DMS153 treated with DMSO at 0.1 percent for 48 hours (cell line): ENCODE results near the gene OR52J3.
"Not testable (repeated sequence)": the region's sequence is repeated elsewhere in the genome, so short reads cannot be mapped to it uniquely, and the experiment has no call there.

Experiments
- DNase-seq: peaks from one replicate; lab custom pipeline; 2025; ENCODE audit not compliant: unreplicated experiment; lab: John Stamatoyannopoulos, UW

OR52J3 gene

DNA sequence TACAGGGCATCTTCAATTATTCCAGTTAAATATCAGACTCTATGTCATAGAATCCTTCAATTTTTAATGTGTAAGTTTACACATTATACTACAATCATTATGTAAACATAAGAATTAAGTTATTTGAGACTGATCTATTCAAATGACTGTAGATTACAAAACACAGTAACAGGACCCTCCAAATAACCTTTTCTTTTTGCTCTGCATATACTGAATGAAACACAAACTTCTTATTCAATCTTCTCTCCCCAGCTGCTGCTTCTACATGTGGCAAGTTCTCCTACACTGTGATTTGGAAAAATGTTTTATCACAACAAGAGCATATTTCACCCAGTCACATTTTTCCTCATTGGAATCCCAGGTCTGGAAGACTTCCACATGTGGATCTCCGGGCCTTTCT, at the start of gene OR52J3:
TSS of gene OR52J3 (plus strand) at position 301 of the 400 bp plus-strand sequence. CDS start at position 301, 0 bp downstream.
- no peak for DNase-seq

- peak; percentile 83 for DNase-seq
Measured at GRCh38 chr11:5004424-5005274, 41.7 kb upstream of the OR52J3 start.

GRCh38 chr11:5007561-5007960, 38.8 kb upstream of the OR52J3 start:
- DNase-seq = no peak

GRCh38 chr11:5011254-5011653, 35.1 kb upstream of the OR52J3 start:
- no peak for DNase-seq

DNA sequence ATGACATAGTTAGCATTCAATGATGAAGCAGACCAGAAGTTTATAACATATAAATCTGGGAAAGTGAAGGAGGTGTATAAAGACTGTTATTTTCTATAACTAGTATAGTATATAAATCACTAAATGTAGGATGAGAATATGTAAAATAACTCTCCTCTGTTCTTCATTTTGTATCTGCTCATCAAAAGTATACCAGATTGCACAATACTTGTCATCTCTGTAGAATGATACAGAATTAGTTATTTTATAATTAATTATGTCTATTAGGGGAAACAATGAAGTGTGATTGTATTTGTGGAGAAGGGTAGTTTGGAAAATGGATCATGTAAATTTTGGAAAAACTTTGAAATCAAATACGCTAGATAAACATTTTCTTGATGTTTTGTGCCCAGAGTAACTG, 33.3 kb upstream of the OR52J3 start:
- no peak for DNase-seq

- no peak for DNase-seq
Measured at GRCh38 chr11:5021996-5022395, 24.3 kb upstream of the OR52J3 start.

DNA sequence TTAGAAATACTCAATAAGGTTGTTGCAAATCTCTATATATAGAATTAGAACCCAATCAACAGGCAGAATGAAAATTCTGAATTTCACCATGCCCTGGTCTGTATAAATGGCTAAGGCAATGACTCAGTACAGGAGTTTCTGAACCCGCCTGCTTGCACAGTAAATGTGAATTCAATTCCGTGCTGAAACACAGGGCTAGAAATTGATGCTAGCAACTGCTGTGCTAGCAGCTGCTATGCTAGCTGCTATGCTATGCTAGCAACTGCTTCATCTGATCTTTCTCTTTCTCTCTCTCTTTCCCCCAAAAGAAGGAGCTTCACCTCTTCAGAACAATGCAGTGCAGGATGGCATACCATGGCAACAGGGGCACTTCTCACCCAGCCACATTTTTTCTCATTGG, 9.7 kb upstream of the OR52J3 start:
- DNase-seq = no peak

GRCh38 chr11:5037926-5038325, 8.4 kb upstream of the OR52J3 start:
- DNase-seq = no peak

GRCh38 chr11:5038341-5038740, 8.0 kb upstream of the OR52J3 start:
- no peak for DNase-seq

GRCh38 chr11:5040876-5041275, 5.5 kb upstream of the OR52J3 start:
- no peak for DNase-seq

- DNase-seq = no peak
Measured at GRCh38 chr11:5042091-5042490, 4.2 kb upstream of the OR52J3 start.

- no peak for DNase-seq
Measured at GRCh38 chr11:5043380-5043779, 2.9 kb upstream of the OR52J3 start.

DNA sequence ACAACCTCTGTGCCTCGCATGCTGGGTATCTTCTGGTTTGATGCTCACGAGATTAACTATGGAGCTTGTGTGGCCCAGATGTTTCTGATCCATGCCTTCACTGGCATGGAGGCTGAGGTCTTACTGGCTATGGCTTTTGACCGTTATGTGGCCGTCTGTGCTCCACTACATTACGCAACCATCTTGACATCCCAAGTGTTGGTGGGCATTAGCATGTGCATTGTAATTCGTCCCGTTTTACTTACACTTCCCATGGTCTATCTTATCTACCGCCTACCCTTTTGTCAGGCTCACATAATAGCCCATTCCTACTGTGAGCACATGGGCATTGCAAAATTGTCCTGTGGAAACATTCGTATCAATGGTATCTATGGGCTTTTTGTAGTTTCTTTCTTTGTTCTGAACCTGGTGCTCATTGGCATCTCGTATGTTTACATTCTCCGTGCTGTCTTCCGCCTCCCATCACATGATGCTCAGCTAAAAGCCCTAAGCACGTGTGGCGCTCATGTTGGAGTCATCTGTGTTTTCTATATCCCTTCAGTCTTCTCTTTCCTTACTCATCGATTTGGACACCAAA, 516 bp downstream of the OR52J3 start:
- DNase-seq = no peak

DNA sequence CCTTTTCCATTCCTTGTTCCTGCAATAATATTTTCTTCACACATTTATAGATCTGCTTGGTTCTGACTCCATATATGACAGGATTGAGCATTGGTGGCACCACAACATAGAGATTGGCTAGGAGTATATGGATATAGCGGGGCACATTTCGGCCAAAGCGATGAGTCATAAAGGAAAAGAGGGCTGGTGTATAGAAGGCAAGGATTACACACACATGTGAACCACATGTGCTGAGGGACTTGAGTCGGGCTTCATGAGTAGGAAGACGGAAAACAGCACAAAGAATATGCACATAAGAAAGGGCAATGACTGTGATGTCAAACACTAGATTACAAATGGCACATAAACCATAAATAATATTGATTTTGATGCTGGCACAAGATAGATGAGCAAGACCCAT, 12.4 kb downstream of the OR52J3 start:
- DNase-seq = not testable (repeated sequence)

GRCh38 chr11:5059391-5059790, 13.1 kb downstream of the OR52J3 start, which contains the start of gene OR52E2:
Gene OR52E2 (minus strand): TSS chr11:5059627. CDS start chr11:5059627, 0 bp downstream.
- DNase-seq = no peak

DNA sequence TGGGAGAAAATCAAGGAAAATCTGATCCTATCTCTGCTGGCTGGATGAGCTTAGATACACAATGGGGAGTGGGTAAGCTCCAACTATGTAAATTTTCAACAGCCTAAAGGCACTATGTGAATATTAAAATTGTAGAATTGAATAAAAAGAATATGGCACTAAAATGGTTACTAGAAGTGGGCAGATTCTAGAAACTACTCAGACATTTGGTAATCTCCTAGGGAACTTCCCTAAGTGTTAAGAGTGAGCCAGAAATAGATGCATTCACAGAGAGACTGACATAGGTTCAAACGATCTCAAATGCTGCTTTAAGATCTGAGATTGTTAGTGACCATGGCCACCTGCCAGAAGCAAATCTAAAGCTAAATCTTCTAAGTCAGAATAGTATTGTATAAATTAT, 18.7 kb downstream of the OR52J3 start:
- DNase-seq = no peak

DNA sequence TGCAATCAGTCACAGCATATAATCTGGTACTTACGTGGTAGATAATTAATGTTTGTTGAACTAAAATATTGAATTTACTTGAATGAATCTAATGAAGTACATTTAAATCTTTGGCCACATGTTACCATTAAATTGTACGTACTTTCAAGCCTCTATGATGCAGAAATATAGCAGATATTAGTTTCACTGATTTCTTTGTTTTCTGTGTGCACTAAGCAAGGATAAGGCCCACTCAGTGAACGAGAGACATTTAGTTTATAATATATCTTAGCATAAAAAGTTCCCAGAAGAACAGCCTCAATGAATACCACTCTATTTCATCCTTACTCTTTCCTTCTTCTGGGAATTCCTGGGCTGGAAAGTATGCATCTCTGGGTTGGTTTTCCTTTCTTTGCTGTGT, 22.9 kb downstream of the OR52J3 start, which contains the start of gene OR52E1:
TSS of gene OR52E1 (plus strand) at position 301 of the 400 bp plus-strand sequence.
- no peak for DNase-seq

- no peak for DNase-seq
Measured at GRCh38 chr11:5071799-5072198, 25.5 kb downstream of the OR52J3 start.

DNA sequence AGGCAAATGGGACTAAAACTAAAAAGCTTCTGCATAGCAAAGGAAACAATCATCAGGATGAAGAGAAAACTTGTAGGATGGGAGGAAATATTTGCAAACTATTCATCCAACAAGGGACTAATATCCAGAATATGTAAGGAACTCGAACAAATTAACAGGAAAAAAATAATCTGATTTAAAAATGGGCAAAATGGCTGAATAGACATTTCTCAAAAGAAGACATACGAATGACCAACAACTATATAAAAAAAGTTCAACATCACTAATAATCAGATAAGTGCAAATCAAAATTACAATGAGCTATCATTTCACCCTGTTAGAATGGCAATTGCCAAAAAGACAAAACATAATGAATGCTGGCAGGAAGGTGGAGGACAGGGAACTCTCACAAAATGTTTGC, 35.1 kb downstream of the OR52J3 start:
- no peak for DNase-seq

DNA sequence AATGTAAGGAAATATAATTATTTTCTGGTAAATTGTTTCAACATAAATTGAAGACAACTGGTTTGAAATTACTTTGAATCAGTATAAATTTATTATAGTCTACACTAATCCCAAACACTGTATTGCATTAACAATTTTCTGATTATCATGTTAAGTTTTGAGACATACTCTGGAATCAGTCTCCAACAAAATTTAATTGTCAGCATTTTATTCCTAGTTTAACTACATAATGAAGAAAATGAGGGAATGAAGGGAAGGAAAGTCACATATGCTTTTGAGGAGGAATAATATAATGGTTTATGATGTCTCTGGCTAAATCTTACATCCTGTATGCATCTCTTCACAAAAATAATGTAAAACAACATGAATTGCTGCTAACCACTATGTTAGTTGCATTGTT, 37.3 kb downstream of the OR52J3 start:
- DNase-seq = no peak

DNA sequence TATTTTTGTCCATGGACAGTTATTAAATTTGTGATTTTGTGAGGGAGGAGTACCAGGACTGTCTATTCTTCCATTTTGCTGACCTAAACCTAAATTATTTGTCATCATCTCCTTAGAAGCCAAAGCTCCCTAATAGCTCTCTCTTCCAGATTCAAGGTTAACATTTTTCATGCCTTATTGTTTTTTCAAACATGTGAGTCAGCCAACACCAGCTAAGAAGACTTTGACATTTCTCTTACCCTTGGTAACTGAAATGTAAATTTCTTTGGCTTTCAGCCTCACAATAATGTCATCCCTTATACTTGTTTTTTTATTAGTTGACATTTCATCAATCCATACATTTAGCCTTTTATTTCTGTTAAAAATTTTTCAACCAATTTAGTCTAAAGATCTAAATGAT, 42.2 kb downstream of the OR52J3 start:
- DNase-seq = no peak

DNA sequence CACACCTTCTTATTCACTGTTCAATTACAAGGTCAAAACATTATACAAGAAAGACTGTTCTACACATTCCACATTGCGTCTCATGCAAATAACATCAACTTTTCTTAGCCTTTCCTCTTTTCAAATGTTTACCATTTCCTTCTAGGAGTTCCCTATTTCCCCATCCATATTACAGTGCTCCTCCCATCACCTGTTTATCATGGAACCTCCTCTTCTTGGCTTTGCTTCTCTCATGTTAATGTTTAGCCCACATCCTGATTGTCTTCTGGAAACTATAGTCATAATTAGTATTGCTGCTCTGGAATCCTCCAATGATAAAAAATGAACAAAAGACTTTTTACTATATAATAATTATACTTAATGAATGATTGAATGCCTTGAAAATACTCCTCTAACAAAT, 44.3 kb downstream of the OR52J3 start:
- DNase-seq = no peak
